IMR-90 (cell line): ENCODE measurements around the gene REXO1. TPM values are rescaled to one million over a fixed set of nuclear protein-coding genes. Genes with fewer than 3 reads are reported as not detected.

Source experiments
- ATAC-seq: fragments of 200-7000 bp; cut with Tn5 transposase; 2 replicates; pipeline ENCODE4 v1.9.1; 2020; ENCODE audit warnings: low read depth, mild to moderate bottlenecking, moderate library complexity
- BruUV-seq: library from RNA; stranded (reverse); fragments of 400-500 nt; replicated peaks from 2 replicates; lab custom pipeline; 2021; lab: Mats Ljungman, UMichigan
- CTCF ChIA-PET: fragments of 300-600 bp; formaldehyde crosslinking; extraction: SDS; loops from one replicate; lab custom pipeline; 2021; ENCODE audit warnings: antibody characterized with exemption; lab: Yijun Ruan, JAX
- POLR2A ChIA-PET: fragments of 300-600 bp; sonication (Branson Sonifier 250); formaldehyde crosslinking; loops from one replicate; lab custom pipeline; 2022; ENCODE audit warnings: antibody characterized with exemption; ENCODE audit not compliant: unreplicated experiment; lab: Charles Lee
- DNase-seq: peaks from one replicate; pipeline ENCODE4 v3.0.0; 2013
- H2AFZ ChIP-seq: replicated peaks from 2 replicates; pipeline ENCODE3; 2013; ENCODE audit warnings: low read length, mild to moderate bottlenecking; ENCODE audit not compliant: poor library complexity
- H2AK5ac ChIP-seq: 2 replicates; pipeline ENCODE4 v1.6.1; 2013; ENCODE audit warnings: low read depth, low read length, inconsistent platforms
- H2AK9ac ChIP-seq: replicated peaks from 2 replicates; pipeline ENCODE3; 2013; ENCODE audit warnings: mild to moderate bottlenecking, low read depth, low read length, moderate library complexity; ENCODE audit not compliant: poor library complexity
- H2BK120ac ChIP-seq: 2 replicates; pipeline ENCODE4 v1.6.1; 2013; ENCODE audit warnings: low read depth, low read length, inconsistent platforms
- H2BK15ac ChIP-seq: 3 replicates; pipeline ENCODE4 v1.6.1; 2013; ENCODE audit warnings: low read depth, low read length, inconsistent platforms
- H2BK20ac ChIP-seq: 2 replicates; pipeline ENCODE4 v1.6.1; 2013; ENCODE audit warnings: low read depth, mild to moderate bottlenecking, inconsistent platforms, low read length, moderate library complexity
- H2BK5ac ChIP-seq: 2 replicates; pipeline ENCODE4 v1.6.1; 2013; ENCODE audit warnings: mild to moderate bottlenecking, low read depth, low read length, inconsistent platforms; ENCODE audit not compliant: poor library complexity, severe bottlenecking
- H3K14ac ChIP-seq: replicated peaks from 2 replicates; pipeline ENCODE4 v1.6.1; 2013; ENCODE audit warnings: low read depth, low read length, inconsistent platforms
- H3K18ac ChIP-seq: 2 replicates; pipeline ENCODE4 v1.6.1; 2013; ENCODE audit warnings: low read depth, low read length, control low read depth
- H3K23ac ChIP-seq: 2 replicates; pipeline ENCODE4 v1.6.1; 2013; ENCODE audit warnings: low read depth, low read length, inconsistent platforms
- H3K27ac ChIP-seq: 2 replicates; pipeline ENCODE4 v1.5.1; 2013; ENCODE audit warnings: mild to moderate bottlenecking, control low read depth, low read length; ENCODE audit not compliant: insufficient read depth
- H3K27me3 ChIP-seq: 2 replicates; pipeline ENCODE4 v1.6.1; 2013; ENCODE audit warnings: low read length; ENCODE audit not compliant: control insufficient read depth, insufficient read depth
- H3K36me3 ChIP-seq: 2 replicates; pipeline ENCODE4 v1.6.1; 2013; ENCODE audit warnings: low read length, mixed read lengths; ENCODE audit not compliant: control insufficient read depth, insufficient read depth
- H3K4ac ChIP-seq: 2 replicates; pipeline ENCODE4 v1.6.1; 2013; ENCODE audit warnings: low read depth, low read length, inconsistent platforms
- H3K4me1 ChIP-seq: 2 replicates; pipeline ENCODE4 v1.6.1; 2013; ENCODE audit warnings: low read length, mixed read lengths; ENCODE audit not compliant: control insufficient read depth, insufficient read depth
- H3K4me2 ChIP-seq: 2 replicates; pipeline ENCODE4 v1.6.1; 2013; ENCODE audit warnings: low read depth, mild to moderate bottlenecking, control low read depth, low read length, moderate library complexity
- H3K4me3 ChIP-seq: 2 replicates; pipeline ENCODE4 v1.5.1; 2013; ENCODE audit warnings: low read depth, mild to moderate bottlenecking, control low read depth, low read length, moderate library complexity; ENCODE audit not compliant: insufficient read depth
- H3K56ac ChIP-seq: 2 replicates; pipeline ENCODE4 v1.6.1; 2013; ENCODE audit warnings: low read length, inconsistent platforms; ENCODE audit not compliant: insufficient read depth; ENCODE audit errors: extremely low read depth
- H3K79me1 ChIP-seq, 2 experiments: 2 replicates each; pipeline ENCODE4 v1.6.1; 2013; ENCODE audit warnings: low read length in 2 of 2, inconsistent platforms in 1 of 2, low read depth in 1 of 2
- H3K9ac ChIP-seq: 2 replicates; pipeline ENCODE4 v1.6.1; 2013; ENCODE audit warnings: low read depth, low read length, control low read depth
- H3K9me1 ChIP-seq: 2 replicates; pipeline ENCODE4 v1.6.1; 2013; ENCODE audit warnings: low read length, inconsistent platforms; ENCODE audit not compliant: insufficient read depth
- H3K9me3 ChIP-seq: 2 replicates; pipeline ENCODE4 v1.6.1; 2013; ENCODE audit warnings: low read length; ENCODE audit not compliant: control insufficient read depth, insufficient read depth
- H4K20me1 ChIP-seq: 2 replicates; pipeline ENCODE4 v1.6.1; 2013; ENCODE audit warnings: low read length, inconsistent platforms; ENCODE audit not compliant: insufficient read depth
- H4K5ac ChIP-seq: 2 replicates; pipeline ENCODE4 v1.6.1; 2013; ENCODE audit warnings: mild to moderate bottlenecking, low read depth, low read length, control low read depth
- H4K8ac ChIP-seq, 2 experiments: 2 replicates each; pipeline ENCODE4 v1.6.1; 2013; ENCODE audit warnings: low read depth in 2 of 2, low read length in 2 of 2, control low read depth in 1 of 2, inconsistent platforms in 1 of 2
- H4K91ac ChIP-seq: 2 replicates; pipeline ENCODE4 v1.6.1; 2013; ENCODE audit warnings: low read depth, low read length, inconsistent platforms; ENCODE audit not compliant: insufficient read depth
- BHLHE40 ChIP-seq: fragments of 150-350 bp; IDR thresholded peaks from 2 replicates; pipeline ENCODE4 v1.6.1; 2016; ENCODE audit warnings: mild to moderate bottlenecking, low read depth, low read length
- CEBPB ChIP-seq: IDR thresholded peaks from 2 replicates; pipeline ENCODE4 v1.6.1; 2012; ENCODE audit warnings: low read depth, low read length, improper control_type of control experiment
- CHD1 ChIP-seq: IDR thresholded peaks from 2 replicates; pipeline ENCODE4 v1.6.1; 2012; ENCODE audit warnings: low read depth, low read length, improper control_type of control experiment
- CTCF ChIP-seq: conservative IDR thresholded peaks from 2 replicates; pipeline ENCODE4 v1.5.1; 2012; ENCODE audit warnings: mild to moderate bottlenecking, low read depth, low read length, improper control_type of control experiment
- ELK1 ChIP-seq: fragments of 150-350 bp; IDR thresholded peaks from 2 replicates; pipeline ENCODE4 v1.6.1; 2016; ENCODE audit warnings: low read depth, mild to moderate bottlenecking, low read length, moderate library complexity, borderline replicate concordance
- FOS ChIP-seq: fragments of 150-350 bp; IDR thresholded peaks from 2 replicates; pipeline ENCODE4 v1.6.1; 2016; ENCODE audit warnings: low read depth, low read length
- MAFK ChIP-seq: IDR thresholded peaks from 2 replicates; pipeline ENCODE4 v1.6.1; 2012; ENCODE audit warnings: low read depth, low read length, improper control_type of control experiment
- MAZ ChIP-seq: IDR thresholded peaks from 2 replicates; pipeline ENCODE4 v1.6.1; 2012; ENCODE audit warnings: low read depth, mild to moderate bottlenecking, low read length, improper control_type of control experiment, moderate library complexity, borderline replicate concordance
- MXI1 ChIP-seq: IDR thresholded peaks from 2 replicates; pipeline ENCODE4 v1.6.1; 2012; ENCODE audit warnings: low read depth, mild to moderate bottlenecking, low read length, moderate library complexity, borderline replicate concordance
- NFE2L2 ChIP-seq: fragments of 150-350 bp; IDR thresholded peaks from 2 replicates; pipeline ENCODE4 v1.6.1; 2016; ENCODE audit warnings: low read depth, mild to moderate bottlenecking, low read length
- POLR2A ChIP-seq: IDR thresholded peaks from 2 replicates; pipeline ENCODE4 v1.6.1; 2012; ENCODE audit warnings: mild to moderate bottlenecking, low read depth, low read length
- RAD21 ChIP-seq: IDR thresholded peaks from 2 replicates; pipeline ENCODE4 v1.6.1; 2012; ENCODE audit warnings: low read length, improper control_type of control experiment
- RCOR1 ChIP-seq: IDR thresholded peaks from 2 replicates; pipeline ENCODE4 v1.6.1; 2012; ENCODE audit warnings: mild to moderate bottlenecking, low read length, improper control_type of control experiment; ENCODE audit not compliant: insufficient replicate concordance
- RFX5 ChIP-seq: IDR thresholded peaks from 2 replicates; pipeline ENCODE4 v1.8.0; 2012; ENCODE audit warnings: low read depth, mild to moderate bottlenecking, low read length, moderate library complexity
- SMC3 ChIP-seq: fragments of 150-350 bp; IDR thresholded peaks from 2 replicates; pipeline ENCODE4 v1.6.1; 2016; ENCODE audit warnings: low read depth, mild to moderate bottlenecking, antibody characterized with exemption, low read length, moderate library complexity
- USF2 ChIP-seq: fragments of 150-350 bp; IDR thresholded peaks from 2 replicates; pipeline ENCODE4 v1.6.1; 2017; ENCODE audit warnings: mild to moderate bottlenecking, antibody characterized with exemption, low read length, low read depth
- WGBS, 2 experiments: methylation state at CpG; one replicate each; pipeline versions ENCODE4 v1.1.5 to v1.1.7; 2013; ENCODE audit warnings: missing lambda C conversion rate in 2 of 2; ENCODE audit not compliant: insufficient read length in 1 of 2; ENCODE audit errors: extremely low coverage in 2 of 2; 5-methylcytosine and 5-hydroxymethylcytosine counted together
- dilution Hi-C: fragments of 300-500 bp; cut with HindIII; formaldehyde crosslinking; loops from one replicate; pipeline ENCODE4 v1.14.3; 2018; ENCODE audit warnings: low sequenced_read_pairs; ENCODE audit not compliant: unreplicated experiment
- in situ Hi-C: fragments of 300-500 bp; cut with MboI; formaldehyde crosslinking; loops from 3 replicates; pipeline ENCODE4 v1.14.3; 2019; ENCODE audit warnings: low sequenced_read_pairs, inconsistent platforms, mixed read lengths
- intact Hi-C: fragments of 100-400 bp; cut with micrococcal nuclease; formaldehyde crosslinking; loops from 2 replicates; pipeline ENCODE4 v1.10.0; 2022
- polyA plus RNA-seq, 3 experiments: library from polyadenylated mRNA; depleted of rRNA; stranded (reverse); fragments of >200 nt; gene quantifications; 2 replicates each; pipeline ENCODE4 v1.2.3, GENCODE V29; 2012; ENCODE audit warnings: low replicate concordance in 1 of 3
- total RNA-seq: library from RNA; depleted of rRNA; stranded (reverse); fragments of >200 nt; gene quantifications from 2 replicates; pipeline ENCODE4 v1.2.3, GENCODE V29; 2012

REXO1 gene
- total and polyA plus RNA-seq, 2 of the 4 experiments (the other 2 are of a cell fraction): 1.4 to 63.7 TPM

GRCh38 chr19:1770866-1771576 lies 77.3 kb downstream of the REXO1 start:
- H2BK15ac ChIP-seq: no peak overlapping the region
- H3K14ac ChIP-seq: no peak overlapping the region
- H3K36me3 ChIP-seq: no peaks in the 10 kb centered on the region
- H4K91ac ChIP-seq: no peak overlapping the region
- H3K18ac ChIP-seq: no peak overlapping the region
- no peak for DNase-seq
- H4K20me1 ChIP-seq: no peaks in the 10 kb centered on the region
- BruUV-seq: no TSS peak
- H3K9ac ChIP-seq: no peak overlapping the region
- H2BK20ac ChIP-seq: no peak overlapping the region
- H3K4me1 ChIP-seq: no peaks in the 10 kb centered on the region
- no peak overlapping the region for H2AK5ac ChIP-seq
- 83% methylated on average over 1 of the region's 4 CpGs; no CpG with 5 or more reads in 1 of the 2 experiments for WGBS, 2 experiments
- H2AK9ac ChIP-seq: no peak overlapping the region
- intact Hi-C loops (no loop called here), in situ Hi-C loops (no loop called here), dilution Hi-C loops (no loop called here)
- H2BK120ac ChIP-seq: no peak overlapping the region
- H3K4ac ChIP-seq: no peak overlapping the region
- H3K9me3 ChIP-seq: peaks cover 21% of the 10 kb centered on the region
- TF ChIP-seq SMC3: no peak
- no peak for TF ChIP-seq NFE2L2
- TF ChIP-seq RAD21: no peak
- no peak for TF ChIP-seq MAFK
- TF ChIP-seq FOS: no peak
- TF ChIP-seq RFX5: no peak
- TF ChIP-seq CEBPB: no peak
- TF ChIP-seq POLR2A: no peak
- no peak for TF ChIP-seq CTCF
- no peak for TF ChIP-seq MXI1
- no peak for TF ChIP-seq RCOR1
- no peak for TF ChIP-seq ELK1
- no peak for TF ChIP-seq MAZ
- no peak for TF ChIP-seq CHD1
- no peak for TF ChIP-seq USF2
- no peak for TF ChIP-seq BHLHE40
- H3K27me3 ChIP-seq: peaks cover 59% of the 10 kb centered on the region
- ATAC-seq: no peak
- H3K23ac ChIP-seq: no peak overlapping the region
- no peak overlapping the region for H4K5ac ChIP-seq
- H4K8ac ChIP-seq: no peak overlapping the region
- ChIA-PET CTCF (no interaction called here), POLR2A (no interaction called here)
- no peak overlapping the region for H3K27ac ChIP-seq
- H3K9me1 ChIP-seq: no peaks in the 10 kb centered on the region
- H3K4me3 ChIP-seq: no peak overlapping the region
- no peak overlapping the region for H3K4me2 ChIP-seq
- H3K56ac ChIP-seq: no peak overlapping the region
- no peak overlapping the region for H2AFZ ChIP-seq
- H3K79me1 ChIP-seq: no peaks in the 10 kb centered on the region
- no peak overlapping the region for H2BK5ac ChIP-seq
